HG03469 (cell line): ENCODE data around the gene CSH1.
"Not testable (repeated sequence)": the region's sequence is repeated elsewhere in the genome, so short reads cannot be mapped to it uniquely, and the experiment has no call there.

Experiments
- ATAC-seq: cut with Tn5 transposase; IDR thresholded peaks from one replicate; pipeline ENCODE4 v1.9.1; 2021; ENCODE audit warnings: mild to moderate bottlenecking, moderate library complexity, moderate number of reproducible peaks; ENCODE audit not compliant: unreplicated experiment

The CSH1 gene

GRCh38 chr17:63896524-63897354 is at the start of gene CSH1:
CSH1 (minus strand) TSS chr17:63896574; CDS start chr17:63896511, 63 bp downstream.
- not testable (repeated sequence) for ATAC-seq

- ATAC-seq, result no peak
These were observed 49.5 kb upstream of the CSH1 start for GRCh38 chr17:63945784-63946439.

- ATAC-seq, result no peak
These were observed 48.5 kb upstream of the CSH1 start for GRCh38 chr17:63944736-63945499.

- no peak for ATAC-seq
These were observed 47.4 kb upstream of the CSH1 start for GRCh38 chr17:63943745-63944144.

GRCh38 chr17:63942309-63942985 is 46.1 kb upstream of the CSH1 start:
- ATAC-seq, result no peak

- no peak for ATAC-seq
These were observed 45.4 kb upstream of the CSH1 start for GRCh38 chr17:63941751-63942150.

- ATAC-seq, result no peak
These were observed 44.8 kb upstream of the CSH1 start for GRCh38 chr17:63941162-63941561.

GRCh38 chr17:63940584-63940983 is 44.2 kb upstream of the CSH1 start:
- no peak for ATAC-seq

- no peak for ATAC-seq
These were observed 43.5 kb upstream of the CSH1 start for GRCh38 chr17:63939884-63940283.

GRCh38 chr17:63939401-63939800 is 43.0 kb upstream of the CSH1 start:
- no peak for ATAC-seq

- ATAC-seq, result no peak
These were observed 41.5 kb upstream of the CSH1 start for GRCh38 chr17:63937920-63938319.

GRCh38 chr17:63937319-63937718 is 40.9 kb upstream of the CSH1 start:
- ATAC-seq, result no peak

GRCh38 chr17:63934183-63935112 is 38.1 kb upstream of the CSH1 start:
- no peak for ATAC-seq

GRCh38 chr17:63933598-63933997 is 37.2 kb upstream of the CSH1 start:
- no peak for ATAC-seq

- ATAC-seq, result peak; percentile 9
These were observed 36.3 kb upstream of the CSH1 start for GRCh38 chr17:63932721-63933120.

GRCh38 chr17:63931981-63932561 is 35.7 kb upstream of the CSH1 start, which contains the start of gene CD79B:
CD79B (minus strand) TSS chr17:63932331; CDS start chr17:63932261, 70 bp downstream.
- peak; percentile 35 for ATAC-seq

- no peak for ATAC-seq
These were observed 34.7 kb upstream of the CSH1 start for GRCh38 chr17:63930951-63931575.

GRCh38 chr17:63929860-63930766 is 33.7 kb upstream of the CSH1 start:
- ATAC-seq, result no peak
